Esophagus squamous epithelium (tissue), 4 donors: Measurements from ENCODE around the gene CACFD1.

Experiments
- POLR2A ChIP-seq, 4 donors: fragments of 450-650 bp; IDR thresholded peaks; one replicate each; pipeline ENCODE4 v1.6.1; 2017; ENCODE audit warnings: antibody characterized with exemption in 4 of 4, mild to moderate bottlenecking in 4 of 4, moderate library complexity in 3 of 4
- TF ChIP-seq, protein P1 (sequence below), 6 experiments: fragments of 450-650 bp in 4 of 6; fragments of 200-600 bp in 2 of 6; sonication (generic) in 2 of 6; IDR thresholded peaks; one replicate each; pipeline ENCODE4 v1.5.1; 2016 to 2019; ENCODE audit warnings: antibody characterized with exemption in 6 of 6, mild to moderate bottlenecking in 4 of 6, moderate library complexity in 4 of 6

DNA sequence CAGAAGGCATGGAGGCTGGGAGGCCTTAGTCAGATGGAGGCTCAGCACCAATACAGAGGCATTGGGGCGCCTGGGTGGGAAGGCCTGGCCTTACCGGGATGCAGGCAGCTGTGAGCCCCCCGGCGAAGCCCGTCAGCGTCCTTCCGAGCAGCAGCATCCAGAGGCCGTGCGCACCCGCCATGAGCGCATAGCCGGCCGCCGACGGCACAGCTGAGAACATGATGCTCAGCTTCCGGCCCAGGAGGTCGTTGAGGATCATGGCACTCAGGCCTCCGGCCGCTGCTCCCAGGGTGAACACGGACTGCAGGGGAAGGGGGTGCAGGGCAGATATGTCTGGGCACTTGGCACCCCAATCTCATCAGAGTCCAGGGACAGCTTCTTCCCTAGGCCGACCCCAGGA, 17.2 kb downstream of the CACFD1 start:
- TF ChIP-seq, protein P1, sequence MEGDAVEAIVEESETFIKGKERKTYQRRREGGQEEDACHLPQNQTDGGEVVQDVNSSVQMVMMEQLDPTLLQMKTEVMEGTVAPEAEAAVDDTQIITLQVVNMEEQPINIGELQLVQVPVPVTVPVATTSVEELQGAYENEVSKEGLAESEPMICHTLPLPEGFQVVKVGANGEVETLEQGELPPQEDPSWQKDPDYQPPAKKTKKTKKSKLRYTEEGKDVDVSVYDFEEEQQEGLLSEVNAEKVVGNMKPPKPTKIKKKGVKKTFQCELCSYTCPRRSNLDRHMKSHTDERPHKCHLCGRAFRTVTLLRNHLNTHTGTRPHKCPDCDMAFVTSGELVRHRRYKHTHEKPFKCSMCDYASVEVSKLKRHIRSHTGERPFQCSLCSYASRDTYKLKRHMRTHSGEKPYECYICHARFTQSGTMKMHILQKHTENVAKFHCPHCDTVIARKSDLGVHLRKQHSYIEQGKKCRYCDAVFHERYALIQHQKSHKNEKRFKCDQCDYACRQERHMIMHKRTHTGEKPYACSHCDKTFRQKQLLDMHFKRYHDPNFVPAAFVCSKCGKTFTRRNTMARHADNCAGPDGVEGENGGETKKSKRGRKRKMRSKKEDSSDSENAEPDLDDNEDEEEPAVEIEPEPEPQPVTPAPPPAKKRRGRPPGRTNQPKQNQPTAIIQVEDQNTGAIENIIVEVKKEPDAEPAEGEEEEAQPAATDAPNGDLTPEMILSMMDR (IDR thresholded peaks at IDR 0.05): no peak
- TF ChIP-seq POLR2A (IDR thresholded peaks at IDR 0.05): no peak
